GM12892 (cell line): ENCODE results near the gene SLC22A12.

Experiments
- POLR2A ChIP-seq: IDR thresholded peaks from 2 replicates; pipeline ENCODE4 v1.6.1; 2011; ENCODE audit warnings: low read depth, low read length, control low read depth
- POLR2AphosphoS5 ChIP-seq: IDR thresholded peaks from 2 replicates; pipeline ENCODE4 v1.6.1; 2011; ENCODE audit warnings: low read depth, low read length, control low read depth

DNA sequence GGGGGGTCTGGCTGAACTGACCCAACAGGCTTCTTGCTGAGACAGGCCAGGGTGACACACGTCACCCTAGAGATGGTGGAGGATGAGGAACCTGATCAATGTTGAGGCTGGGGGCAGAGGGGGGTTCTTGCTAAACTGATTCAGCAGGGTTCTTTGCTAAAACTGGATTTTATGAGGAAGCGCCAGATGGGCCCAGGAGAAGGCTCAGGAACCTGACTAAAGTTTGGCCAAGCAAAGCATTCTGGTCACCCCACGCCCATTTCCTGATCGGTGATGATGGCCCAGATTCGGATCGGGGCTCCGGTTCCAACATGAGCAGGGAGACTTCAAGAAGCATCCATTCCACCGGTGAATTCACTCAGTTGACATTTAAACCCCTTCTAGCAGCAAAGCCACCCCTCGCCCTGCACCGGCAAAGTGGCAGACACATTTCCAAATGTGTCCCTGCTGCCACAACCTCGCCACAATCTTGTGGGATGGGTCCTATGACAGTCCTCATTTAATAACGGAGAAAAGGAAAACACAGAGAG is 34.2 kb upstream of the SLC22A12 start:
- TF ChIP-seq POLR2A (no peak), POLR2AphosphoS5 (no peak)
